Keratinocyte (primary cell): ENCODE measurements around the gene EDN2. TPM values are rescaled to one million over a fixed set of nuclear protein-coding genes. Genes with fewer than 3 reads are reported as not detected.

Experiments
- DNase-seq: peaks from one replicate; pipeline ENCODE4 v3.0.0-alpha.2; 2011; ENCODE audit warnings: low read depth, missing footprints, low spot score
- FAIRE-seq: peaks from 2 replicates; lab custom pipeline; 2011; peaks lifted over from hg19 to GRCh38; lab: Jason Lieb, UNC
- H2AFZ ChIP-seq: 2 replicates; pipeline ENCODE4 v1.6.0; 2012; ENCODE audit warnings: low read length, control low read depth, inconsistent platforms; ENCODE audit not compliant: control insufficient read depth
- H3K27ac ChIP-seq: 2 replicates; pipeline ENCODE4 v1.5.1; 2011; ENCODE audit warnings: low read length; ENCODE audit not compliant: control insufficient read depth, insufficient read depth
- H3K27me3 ChIP-seq: 3 replicates; pipeline ENCODE4 v1.6.0; 2011; ENCODE audit warnings: low read length; ENCODE audit not compliant: control insufficient read depth, insufficient read depth; ENCODE audit errors: extremely low read depth
- H3K36me3 ChIP-seq, 2 experiments: 2 replicates in 1 of 2; 3 replicates in 1 of 2; pipeline ENCODE4 v1.5.1; 2011; ENCODE audit warnings: low read length in 2 of 2, mild to moderate bottlenecking in 1 of 2; ENCODE audit not compliant: control insufficient read depth in 2 of 2, insufficient read depth in 2 of 2; ENCODE audit errors: extremely low read depth in 1 of 2
- H3K4me1 ChIP-seq: 3 replicates; pipeline ENCODE4 v1.5.1; 2011; ENCODE audit warnings: low read length; ENCODE audit not compliant: control insufficient read depth, insufficient read depth; ENCODE audit errors: extremely low read depth
- H3K4me2 ChIP-seq: 3 replicates; pipeline ENCODE4 v1.6.0; 2011; ENCODE audit warnings: low read depth, low read length; ENCODE audit not compliant: control insufficient read depth, insufficient read depth; ENCODE audit errors: extremely low read depth
- H3K4me3 ChIP-seq, 3 experiments: fragments of 200-600 bp in 1 of 3; sonication (generic) in 1 of 3; 2 replicates in 2 of 3; 3 replicates in 1 of 3; pipeline ENCODE4 v1.5.1; 2011 to 2016; ENCODE audit warnings: low read length in 3 of 3, mild to moderate bottlenecking in 3 of 3, control low read depth in 2 of 3, inconsistent platforms in 1 of 3, low read depth in 1 of 3, mixed read lengths in 1 of 3, mixed run types in 1 of 3, moderate library complexity in 1 of 3; ENCODE audit not compliant: control insufficient read depth in 2 of 3, insufficient read depth in 2 of 3; ENCODE audit errors: extremely low read depth in 1 of 3
- H3K79me2 ChIP-seq: 2 replicates; pipeline ENCODE4 v1.6.0; 2012; ENCODE audit warnings: low read length; ENCODE audit not compliant: control insufficient read depth, insufficient read depth
- H3K9ac ChIP-seq: 3 replicates; pipeline ENCODE4 v1.6.0; 2011; ENCODE audit warnings: low read length; ENCODE audit not compliant: control insufficient read depth, insufficient read depth; ENCODE audit errors: extremely low read depth
- H3K9me1 ChIP-seq: 3 replicates; pipeline ENCODE4 v1.6.0; 2011; ENCODE audit warnings: low read length; ENCODE audit not compliant: control insufficient read depth, insufficient read depth; ENCODE audit errors: extremely low read depth
- H3K9me3 ChIP-seq: 2 replicates; pipeline ENCODE4 v1.5.1; 2012; ENCODE audit warnings: low read depth, low read length; ENCODE audit not compliant: control insufficient read depth
- H4K20me1 ChIP-seq: 3 replicates; pipeline ENCODE4 v1.6.0; 2011; ENCODE audit warnings: low read length; ENCODE audit not compliant: control insufficient read depth, insufficient read depth; ENCODE audit errors: extremely low read depth
- EZH2 ChIP-seq: IDR thresholded peaks from one replicate; pipeline ENCODE4 v1.6.1; 2012; ENCODE audit warnings: inconsistent platforms, mild to moderate bottlenecking, low read length, moderate library complexity
- dilution Hi-C: fragments of 300-500 bp; cut with MboI; formaldehyde crosslinking; loops from one replicate; pipeline ENCODE4 v1.7.0; 2020; ENCODE audit warnings: low sequenced_read_pairs; ENCODE audit not compliant: extremely low pct_ligation_motif_present
- polyA plus RNA-seq, 5 experiments: library from polyadenylated mRNA; depleted of rRNA in 3 of 5; stranded (reverse) in 3 of 5; stranded (forward) in 1 of 5; unstranded in 1 of 5; fragments of >200 nt; gene quantifications; 1 replicate in 1 of 5; 2 replicates in 3 of 5; 3 replicates in 1 of 5; pipeline versions ENCODE4 v1.2.1 to v1.2.3, GENCODE V29; 2011 to 2012; ENCODE audit warnings: missing spikeins in 2 of 5, low read depth in 1 of 5, low replicate concordance in 1 of 5
- TF ChIP-seq, protein P1 (sequence below), 3 experiments: IDR thresholded peaks in 1 of 3; conservative IDR thresholded peaks in 1 of 3; optimal IDR thresholded peaks in 1 of 3; 2 replicates in 2 of 3; 3 replicates in 1 of 3; pipeline versions ENCODE3 to v1.5.1; 2011; ENCODE audit warnings: low read length in 3 of 3, mild to moderate bottlenecking in 3 of 3, moderate library complexity in 2 of 3, control low read depth in 1 of 3, inconsistent platforms in 1 of 3; ENCODE audit not compliant: insufficient read depth in 2 of 3; ENCODE audit errors: extremely low read depth in 1 of 3

EDN2 gene
- polyA plus RNA-seq, 1 donor (not counting 4 experiments of a cell fraction or from before 2014, with no cell fraction given), result 0.34 TPM

DNA sequence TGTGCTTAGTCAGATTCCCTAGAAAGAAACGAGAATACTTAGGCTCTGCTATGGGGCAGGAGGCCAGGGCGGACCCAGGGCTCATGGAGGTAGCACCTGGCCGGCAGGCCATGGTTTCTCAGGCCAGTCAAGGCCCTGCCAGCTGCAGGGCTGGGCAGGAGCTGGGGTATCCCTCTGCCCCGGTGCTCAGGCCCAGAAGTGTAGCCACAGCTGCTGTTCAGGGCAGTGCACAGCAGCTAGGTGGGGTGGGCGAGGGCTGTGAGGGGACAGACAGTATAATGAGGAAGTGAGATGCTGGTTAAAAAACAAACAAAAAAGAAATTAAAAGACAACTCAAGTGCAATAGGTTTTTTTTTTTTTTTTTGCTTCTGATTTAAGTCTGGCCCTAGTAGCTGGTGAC, 34.0 kb upstream of the EDN2 start:
- no peak overlapping the region for H3K27ac ChIP-seq
- dilution Hi-C loops, result no loop called here
- DNase-seq (no peak), FAIRE-seq (no peak)
- no peaks in the 10 kb centered on the region for H3K9me1 ChIP-seq
- no peak overlapping the region for H3K9ac ChIP-seq
- H3K4me3 ChIP-seq, result no peak overlapping the region
- peaks cover 5% of the 10 kb centered on the region for H3K4me1 ChIP-seq
- H4K20me1 ChIP-seq, result no peaks in the 10 kb centered on the region
- peaks cover 3% of the 10 kb centered on the region for H3K27me3 ChIP-seq
- no peak overlapping the region for H2AFZ ChIP-seq
- H3K36me3 ChIP-seq, result no peaks in the 10 kb centered on the region
- no peak for TF ChIP-seq EZH2
- TF ChIP-seq, protein P1, sequence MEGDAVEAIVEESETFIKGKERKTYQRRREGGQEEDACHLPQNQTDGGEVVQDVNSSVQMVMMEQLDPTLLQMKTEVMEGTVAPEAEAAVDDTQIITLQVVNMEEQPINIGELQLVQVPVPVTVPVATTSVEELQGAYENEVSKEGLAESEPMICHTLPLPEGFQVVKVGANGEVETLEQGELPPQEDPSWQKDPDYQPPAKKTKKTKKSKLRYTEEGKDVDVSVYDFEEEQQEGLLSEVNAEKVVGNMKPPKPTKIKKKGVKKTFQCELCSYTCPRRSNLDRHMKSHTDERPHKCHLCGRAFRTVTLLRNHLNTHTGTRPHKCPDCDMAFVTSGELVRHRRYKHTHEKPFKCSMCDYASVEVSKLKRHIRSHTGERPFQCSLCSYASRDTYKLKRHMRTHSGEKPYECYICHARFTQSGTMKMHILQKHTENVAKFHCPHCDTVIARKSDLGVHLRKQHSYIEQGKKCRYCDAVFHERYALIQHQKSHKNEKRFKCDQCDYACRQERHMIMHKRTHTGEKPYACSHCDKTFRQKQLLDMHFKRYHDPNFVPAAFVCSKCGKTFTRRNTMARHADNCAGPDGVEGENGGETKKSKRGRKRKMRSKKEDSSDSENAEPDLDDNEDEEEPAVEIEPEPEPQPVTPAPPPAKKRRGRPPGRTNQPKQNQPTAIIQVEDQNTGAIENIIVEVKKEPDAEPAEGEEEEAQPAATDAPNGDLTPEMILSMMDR (optimal IDR thresholded peaks at IDR 0.05 in 1 of 3, IDR thresholded peaks at IDR 0.05 in 1 of 3, conservative IDR thresholded peaks at IDR 0.05 in 1 of 3; ENCODE audit: extremely low read depth in 1 of 3, insufficient read depth in 2 of 3, low read length in 3 of 3), result no peak
- H3K79me2 ChIP-seq, result no peaks in the 10 kb centered on the region
- no peak overlapping the region for H3K4me2 ChIP-seq
- H3K9me3 ChIP-seq, result no peaks in the 10 kb centered on the region

DNA sequence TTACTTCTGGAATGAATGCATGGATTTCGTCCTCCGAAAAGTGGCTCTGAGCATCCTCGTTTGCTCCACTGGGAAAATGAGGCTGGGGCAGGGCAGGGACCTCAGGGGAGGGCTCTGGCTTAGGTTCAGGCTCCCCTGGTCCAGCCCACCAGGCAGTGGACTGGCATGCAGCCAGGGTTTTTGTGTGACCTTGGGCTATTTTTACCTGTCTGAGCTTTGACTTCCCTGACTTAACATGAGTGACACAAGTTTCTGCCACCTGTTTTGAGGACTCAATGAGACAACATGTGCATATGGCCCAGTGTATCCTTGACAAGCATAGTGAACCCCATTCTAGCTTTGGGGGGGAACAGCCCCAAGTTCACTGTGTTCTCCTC, 32.6 kb upstream of the EDN2 start:
- H3K4me3 ChIP-seq, result no peak overlapping the region
- DNase-seq (no peak), FAIRE-seq (peak; percentile 23)

More for the DNA sequence above, 32.6 kb upstream of the EDN2 start:
- H3K27ac ChIP-seq, result no peak overlapping the region
- peaks cover 3% of the 10 kb centered on the region for H3K27me3 ChIP-seq
- H3K36me3 ChIP-seq, result no peaks in the 10 kb centered on the region
- no peaks in the 10 kb centered on the region for H3K9me3 ChIP-seq
- H3K4me2 ChIP-seq, result no peak overlapping the region
- dilution Hi-C loops, result no loop called here
- H3K79me2 ChIP-seq, result no peaks in the 10 kb centered on the region
- no peak overlapping the region for H2AFZ ChIP-seq
- H4K20me1 ChIP-seq, result no peaks in the 10 kb centered on the region
- no peak for TF ChIP-seq EZH2
- TF ChIP-seq, protein P1 (optimal IDR thresholded peaks at IDR 0.05 in 1 of 3, IDR thresholded peaks at IDR 0.05 in 1 of 3, conservative IDR thresholded peaks at IDR 0.05 in 1 of 3; ENCODE audit: extremely low read depth in 1 of 3, insufficient read depth in 2 of 3, low read length in 3 of 3), result no peak
- H3K4me1 ChIP-seq, result peaks cover 5% of the 10 kb centered on the region
- no peaks in the 10 kb centered on the region for H3K9me1 ChIP-seq
- H3K9ac ChIP-seq, result no peak overlapping the region
